ENCODE data around the gene FGFR2. TPM values are rescaled to one million over a fixed set of nuclear protein-coding genes. Genes with fewer than 3 reads are reported as not detected.

Gene FGFR2
- total RNA-seq, 2 donors from 2014 or later, result 49.7 to 78.5 TPM

- Histone ChIP-seq H3K27ac (no peak overlapping the region), H3K27me3 (replicated peaks; ENCODE audit: insufficient read depth) (no peaks in the 10 kb centered on the region), H3K36me3 (no peaks in the 10 kb centered on the region), H3K9me3 (no peaks in the 10 kb centered on the region), H3K4me1 (replicated peaks) (no peaks in the 10 kb centered on the region), H3K4me3 (no peak overlapping the region)
- WGBS, result 100% methylated on average over 2 of the region's 2 CpGs
- no peak for DNase-seq (ENCODE audit: low spot score)
- TF ChIP-seq POLR2A (IDR thresholded peaks at IDR 0.05) (no peak), POLR2AphosphoS5 (IDR thresholded peaks at IDR 0.05) (no peak)
- TF ChIP-seq, protein P1, sequence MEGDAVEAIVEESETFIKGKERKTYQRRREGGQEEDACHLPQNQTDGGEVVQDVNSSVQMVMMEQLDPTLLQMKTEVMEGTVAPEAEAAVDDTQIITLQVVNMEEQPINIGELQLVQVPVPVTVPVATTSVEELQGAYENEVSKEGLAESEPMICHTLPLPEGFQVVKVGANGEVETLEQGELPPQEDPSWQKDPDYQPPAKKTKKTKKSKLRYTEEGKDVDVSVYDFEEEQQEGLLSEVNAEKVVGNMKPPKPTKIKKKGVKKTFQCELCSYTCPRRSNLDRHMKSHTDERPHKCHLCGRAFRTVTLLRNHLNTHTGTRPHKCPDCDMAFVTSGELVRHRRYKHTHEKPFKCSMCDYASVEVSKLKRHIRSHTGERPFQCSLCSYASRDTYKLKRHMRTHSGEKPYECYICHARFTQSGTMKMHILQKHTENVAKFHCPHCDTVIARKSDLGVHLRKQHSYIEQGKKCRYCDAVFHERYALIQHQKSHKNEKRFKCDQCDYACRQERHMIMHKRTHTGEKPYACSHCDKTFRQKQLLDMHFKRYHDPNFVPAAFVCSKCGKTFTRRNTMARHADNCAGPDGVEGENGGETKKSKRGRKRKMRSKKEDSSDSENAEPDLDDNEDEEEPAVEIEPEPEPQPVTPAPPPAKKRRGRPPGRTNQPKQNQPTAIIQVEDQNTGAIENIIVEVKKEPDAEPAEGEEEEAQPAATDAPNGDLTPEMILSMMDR (IDR thresholded peaks at IDR 0.05), result no peak
- intact Hi-C loops (cut with DNase I), result loop anchor here (10.0 kb wide), 1 partner anchor 494 kb away; no protein-coding TSS in a partner anchor
These were observed 159.9 kb downstream of the FGFR2 start for GRCh38 chr10:121438333-121438732.

DNA sequence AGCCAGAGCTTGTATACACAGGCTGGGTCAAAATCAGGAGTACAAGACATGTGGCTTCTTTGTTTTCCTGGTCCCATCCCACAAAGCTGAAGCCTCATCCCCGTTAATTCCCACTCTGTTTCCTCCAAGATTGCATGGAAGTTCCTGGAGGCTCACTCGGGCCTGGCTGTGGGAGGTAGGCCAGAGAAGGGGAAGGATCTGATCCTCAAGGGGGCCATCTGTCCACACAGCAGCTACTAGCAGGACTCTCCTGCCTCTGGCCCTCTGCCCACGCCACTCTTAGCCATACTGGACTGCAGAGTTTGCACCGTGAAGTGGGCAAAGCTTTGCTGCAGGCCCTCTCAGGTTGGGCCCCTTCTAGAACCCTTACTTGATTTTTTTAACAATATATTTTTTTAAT, 160.6 kb downstream of the FGFR2 start:
- H3K36me3 ChIP-seq, result no peaks in the 10 kb centered on the region
- intact Hi-C loops (cut with DNase I), result loop anchor here (10.0 kb wide), 1 partner anchor 493 kb away; no protein-coding TSS in a partner anchor
- no peaks in the 10 kb centered on the region for H3K4me1 ChIP-seq (replicated peaks)
- no peak overlapping the region for H3K27ac ChIP-seq
- no peak for DNase-seq (ENCODE audit: low spot score)
- no peak overlapping the region for H3K4me3 ChIP-seq
- H3K9me3 ChIP-seq, result no peaks in the 10 kb centered on the region
- TF ChIP-seq, protein P1 (IDR thresholded peaks at IDR 0.05), result no peak
- no peak for TF ChIP-seq POLR2AphosphoS5 (IDR thresholded peaks at IDR 0.05)
- no peak for TF ChIP-seq POLR2A (IDR thresholded peaks at IDR 0.05)
- 46% methylated on average over 4 of the region's 4 CpGs for WGBS
- no peaks in the 10 kb centered on the region for H3K27me3 ChIP-seq (replicated peaks; ENCODE audit: insufficient read depth)

GRCh38 chr10:121436630-121437341, 161.5 kb downstream of the FGFR2 start:
- no peak for TF ChIP-seq POLR2AphosphoS5 (IDR thresholded peaks at IDR 0.05)
- TF ChIP-seq, protein P1 (IDR thresholded peaks at IDR 0.05), result no peak
- TF ChIP-seq POLR2A (IDR thresholded peaks at IDR 0.05), result no peak
- DNase-seq (ENCODE audit: low spot score), result no peak
- H3K36me3 ChIP-seq, result no peaks in the 10 kb centered on the region
- 47% methylated on average over 5 of the region's 5 CpGs for WGBS
- H3K27ac ChIP-seq, result no peak overlapping the region
- intact Hi-C loops (cut with DNase I), result loop anchor here (10.0 kb wide), 1 partner anchor 492 kb away; no protein-coding TSS in a partner anchor
- no peaks in the 10 kb centered on the region for H3K4me1 ChIP-seq (replicated peaks)
- no peaks in the 10 kb centered on the region for H3K9me3 ChIP-seq
- H3K4me3 ChIP-seq, result no peak overlapping the region
- H3K27me3 ChIP-seq (replicated peaks; ENCODE audit: insufficient read depth), result no peaks in the 10 kb centered on the region

DNA sequence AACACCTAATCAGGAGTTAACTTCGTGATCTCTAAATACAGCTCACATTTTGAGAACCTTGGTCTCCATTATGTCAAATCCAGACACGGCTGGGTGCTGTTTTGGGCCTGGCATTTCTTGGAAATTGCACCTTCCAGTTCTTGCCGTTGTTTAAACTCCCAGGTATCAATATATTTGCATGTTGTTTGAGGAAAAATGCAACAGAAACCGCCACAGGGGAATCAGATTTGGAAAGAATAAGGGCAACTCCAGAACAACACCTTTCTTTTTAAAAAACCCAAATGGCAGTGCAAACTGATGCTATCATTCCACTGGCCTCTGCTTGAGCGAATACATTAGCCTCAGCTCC, 162.0 kb downstream of the FGFR2 start:
- H3K4me3 ChIP-seq, result no peak overlapping the region
- H3K9me3 ChIP-seq, result no peaks in the 10 kb centered on the region
- intact Hi-C loops (cut with DNase I), result loop anchor here (10.0 kb wide), 1 partner anchor 491 kb away; no protein-coding TSS in a partner anchor
- no peaks in the 10 kb centered on the region for H3K27me3 ChIP-seq (replicated peaks; ENCODE audit: insufficient read depth)
- H3K4me1 ChIP-seq (replicated peaks), result no peaks in the 10 kb centered on the region
- 64% methylated on average over 5 of the region's 5 CpGs for WGBS
- no peaks in the 10 kb centered on the region for H3K36me3 ChIP-seq
- TF ChIP-seq POLR2A (IDR thresholded peaks at IDR 0.05) (no peak), POLR2AphosphoS5 (IDR thresholded peaks at IDR 0.05) (no peak)
- TF ChIP-seq, protein P1 (IDR thresholded peaks at IDR 0.05), result no peak
- no peak for DNase-seq (ENCODE audit: low spot score)
- no peak overlapping the region for H3K27ac ChIP-seq
